Activated CD8-positive, alpha-beta memory T cell treated with anti-CD3 and anti-CD28 coated beads for 48 hours (primary cell): ENCODE data around the gene PARVB.

Experiments
- DNase-seq, 3 experiments: peaks; one replicate each; pipeline ENCODE4 v3.0.0-alpha.2; 2020; ENCODE audit warnings: low read depth in 2 of 3, low spot score in 2 of 3

PARVB gene

DNA sequence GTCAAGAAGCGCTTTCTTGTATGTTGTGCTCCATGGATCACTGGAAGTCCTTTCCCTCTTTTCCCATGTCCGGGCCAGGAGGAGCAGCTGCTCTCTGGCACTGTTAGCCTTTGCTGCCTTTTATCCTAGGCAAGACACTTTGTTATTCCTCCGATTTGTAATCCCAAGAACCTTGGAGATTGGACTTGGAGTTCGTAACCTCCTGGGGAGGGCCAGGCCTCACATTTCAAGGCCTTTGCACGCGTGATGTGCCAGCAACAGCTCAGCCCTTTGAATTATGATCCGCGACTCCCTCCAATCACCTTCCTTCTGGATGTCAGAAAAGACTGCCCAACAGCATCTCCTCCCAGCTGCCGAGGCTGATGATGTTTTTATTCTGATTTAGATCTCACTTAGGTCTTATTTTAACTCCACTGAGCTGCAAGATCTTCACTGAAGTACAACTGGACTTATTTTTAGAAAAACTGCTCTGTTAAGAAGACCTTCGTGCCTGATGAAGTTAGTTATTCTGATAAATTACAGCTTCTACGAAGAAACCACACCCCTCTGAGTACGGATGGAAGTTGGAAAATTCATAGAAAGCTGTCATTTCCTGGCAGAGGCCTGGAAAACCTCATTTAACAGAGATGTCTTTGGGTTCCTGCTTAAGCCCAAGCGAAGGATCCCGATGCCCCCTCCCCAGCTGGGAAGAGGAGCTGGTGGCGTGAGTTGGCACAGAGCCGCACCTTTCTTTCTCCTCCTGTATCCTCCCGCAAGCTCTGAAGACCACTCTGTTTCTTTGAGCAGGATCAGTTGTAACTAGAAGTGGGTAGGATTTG is 62.4 kb downstream of the PARVB start:
- DNase-seq = no peak

DNA sequence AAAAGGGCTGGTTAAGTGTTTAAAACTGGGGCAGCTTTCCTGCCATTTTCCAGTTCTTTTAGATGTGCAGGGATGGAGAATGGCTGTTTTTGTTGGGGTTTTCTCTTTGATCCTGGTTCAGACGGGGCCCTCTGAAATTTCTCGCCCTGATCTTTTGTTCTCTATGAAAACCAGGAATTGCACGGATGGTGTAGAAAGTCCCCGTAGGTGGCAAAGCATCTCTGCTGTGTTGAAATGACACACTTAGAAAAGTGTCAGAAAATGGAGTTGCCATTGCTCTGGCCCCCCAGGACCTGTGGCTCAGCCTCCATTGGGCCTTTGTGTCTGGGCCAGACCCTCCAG is 63.0 kb downstream of the PARVB start:
- DNase-seq = no peak

GRCh38 chr22:44088976-44089570 is 65.0 kb downstream of the PARVB start:
- no peak for DNase-seq

DNA sequence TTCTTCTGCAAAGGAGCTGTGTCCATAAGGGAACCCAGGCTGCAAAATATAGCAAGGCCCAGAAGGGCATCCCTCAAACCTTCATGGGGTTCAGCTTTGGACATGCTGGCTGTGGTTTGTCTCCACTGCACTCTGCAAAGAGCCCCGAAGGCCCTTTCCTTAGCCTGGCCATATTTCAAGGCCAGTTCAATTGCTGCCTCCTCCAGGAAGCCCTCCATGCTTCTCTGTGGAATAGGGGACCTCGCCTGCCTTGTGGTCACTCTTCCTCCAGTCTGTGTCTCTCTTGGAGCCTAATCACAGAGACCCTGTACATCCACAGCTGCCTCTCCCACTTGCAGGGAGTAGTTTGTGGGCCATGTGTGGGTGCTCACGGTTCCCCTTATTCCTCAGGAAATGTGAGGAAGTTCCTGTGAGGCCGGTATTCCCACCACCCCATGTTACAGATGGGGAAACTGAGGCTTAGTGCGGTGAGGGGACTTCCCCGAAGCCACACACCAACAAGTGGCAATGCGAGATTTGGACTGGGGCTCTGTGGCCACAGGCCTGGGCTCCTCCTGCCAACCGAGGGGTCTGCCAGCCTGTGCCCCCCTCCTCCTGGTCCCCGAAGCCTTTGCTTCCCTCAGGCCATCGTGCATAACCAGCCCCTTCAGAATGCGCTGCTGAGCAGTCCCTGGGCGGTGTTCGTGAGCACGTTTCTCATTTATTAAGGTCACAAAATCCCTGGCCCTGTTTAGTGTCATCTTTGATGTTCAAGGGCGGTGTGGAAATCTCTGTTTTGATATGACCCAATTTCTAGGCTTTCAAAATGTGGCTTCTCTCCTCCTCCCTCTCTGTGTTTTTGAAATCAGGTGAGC is 65.8 kb downstream of the PARVB start:
- DNase-seq = no peak

GRCh38 chr22:44090571-44090905 is 66.4 kb downstream of the PARVB start:
- DNase-seq = no peak

- no peak for DNase-seq
Observed at GRCh38 chr22:44091021-44091721, 67.1 kb downstream of the PARVB start.

- no peak for DNase-seq
Observed at GRCh38 chr22:44091751-44092150, 67.6 kb downstream of the PARVB start.

DNA sequence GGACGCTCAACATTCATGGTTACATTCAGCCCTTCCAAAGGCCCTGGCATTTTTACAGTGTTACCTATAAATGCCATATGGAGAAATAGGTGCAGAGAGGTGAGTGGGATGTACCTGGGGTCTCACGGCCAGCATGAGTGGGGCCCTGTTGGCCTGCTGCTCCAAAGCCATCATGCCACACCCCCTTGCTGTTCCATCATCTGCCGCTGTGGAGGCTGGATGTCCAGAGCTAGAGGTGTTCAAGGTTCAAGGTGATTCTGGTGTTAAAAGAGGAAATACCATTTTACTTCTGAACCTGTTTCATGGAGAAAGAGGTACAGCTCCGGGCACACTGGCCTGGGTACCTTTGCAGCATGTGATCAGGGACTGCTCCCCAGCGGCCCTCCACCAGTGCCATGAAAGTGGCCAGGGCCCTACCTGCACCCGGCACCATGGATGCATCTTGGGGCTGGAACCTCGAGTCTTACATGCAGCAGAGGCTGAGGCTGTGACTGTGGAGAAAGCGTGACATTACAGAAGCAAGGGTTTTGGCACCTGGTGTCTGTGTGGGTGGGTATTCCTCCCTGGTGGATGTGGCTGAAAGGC is 68.6 kb downstream of the PARVB start:
- DNase-seq = no peak

DNA sequence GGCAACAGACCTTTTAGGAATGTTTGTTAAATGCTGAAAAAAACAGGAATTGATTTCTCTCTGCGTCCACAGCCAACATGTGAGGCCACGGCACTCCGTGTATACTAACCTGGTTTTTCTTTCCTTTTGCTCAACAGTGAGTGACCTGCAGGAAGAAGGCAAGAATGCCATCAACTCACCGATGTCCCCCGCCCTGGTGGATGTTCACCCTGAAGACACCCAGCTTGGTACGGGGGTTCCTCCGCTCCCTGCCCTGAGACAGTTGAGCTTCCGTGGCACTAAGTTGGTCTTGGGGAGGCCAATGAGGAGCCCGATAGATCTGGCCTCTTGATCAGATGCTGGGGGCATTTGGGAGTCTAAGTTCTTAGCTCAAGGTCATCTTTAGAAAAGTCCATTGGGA is 69.7 kb downstream of the PARVB start:
- DNase-seq = no peak

DNA sequence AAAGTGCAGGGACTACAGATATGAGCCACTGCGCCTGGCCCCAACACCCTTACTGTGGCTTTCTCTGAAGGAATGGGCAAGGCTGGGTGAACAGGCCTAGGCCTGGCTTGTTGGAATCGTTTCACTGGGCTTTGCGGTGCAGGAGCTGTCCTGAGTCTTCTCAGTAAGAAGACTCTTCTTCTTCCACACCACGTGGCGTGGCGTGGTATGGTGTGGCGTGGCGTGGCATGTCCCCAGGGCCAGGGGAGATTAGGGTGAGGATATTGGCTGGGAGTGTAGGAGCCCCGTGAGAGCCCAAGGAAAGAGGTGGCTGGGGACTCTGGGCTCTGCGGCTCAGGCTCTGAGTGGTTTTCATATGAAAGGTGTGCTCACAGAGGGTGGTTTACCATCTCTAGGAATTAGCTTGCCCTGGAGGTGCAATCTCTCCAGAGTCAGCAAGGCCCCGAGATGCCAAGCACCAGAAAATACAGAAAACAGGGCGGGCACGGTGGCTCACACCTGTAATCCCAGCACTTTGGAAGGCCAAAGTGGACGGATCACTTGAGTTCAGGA is 70.7 kb downstream of the PARVB start:
- no peak for DNase-seq

- DNase-seq = no peak
Observed at GRCh38 chr22:44096736-44097135, 72.6 kb downstream of the PARVB start.

GRCh38 chr22:44097263-44098020 is 73.3 kb downstream of the PARVB start:
- no peak for DNase-seq

DNA sequence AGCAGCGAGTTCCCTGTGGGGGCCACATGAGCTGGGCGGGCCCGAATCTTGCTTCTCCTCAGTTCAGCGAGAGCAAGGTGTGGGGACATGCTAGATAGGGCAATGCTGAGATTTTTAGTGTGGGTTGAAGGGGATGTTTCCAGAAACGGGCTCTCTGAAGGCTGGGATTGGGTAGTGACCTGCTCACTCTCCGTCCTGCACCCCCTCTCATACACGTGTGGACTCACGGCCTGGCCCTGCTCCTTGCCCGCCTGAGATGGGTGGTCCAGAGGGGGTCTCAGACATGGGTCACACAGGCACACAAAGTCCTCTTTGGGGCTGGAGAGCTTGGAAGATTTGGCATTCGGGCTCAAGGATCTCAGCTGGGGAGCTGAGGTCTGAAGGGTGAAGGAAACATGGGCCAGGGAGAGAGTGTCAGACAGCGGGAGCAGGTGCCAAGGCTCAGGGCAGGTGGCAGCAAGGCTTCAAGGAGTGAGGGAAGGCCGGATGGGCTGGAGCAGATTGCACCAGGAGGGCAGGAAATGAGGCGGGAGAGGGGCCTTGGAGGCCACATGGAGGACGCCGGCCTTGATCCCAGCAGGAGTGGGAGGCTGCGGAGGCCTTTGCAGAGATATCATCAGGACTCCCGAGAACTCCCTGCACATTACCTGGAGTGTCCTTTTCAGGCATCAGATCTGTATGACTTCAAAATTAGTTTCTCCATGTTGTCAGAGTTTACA is 74.1 kb downstream of the PARVB start:
- no peak for DNase-seq

DNA sequence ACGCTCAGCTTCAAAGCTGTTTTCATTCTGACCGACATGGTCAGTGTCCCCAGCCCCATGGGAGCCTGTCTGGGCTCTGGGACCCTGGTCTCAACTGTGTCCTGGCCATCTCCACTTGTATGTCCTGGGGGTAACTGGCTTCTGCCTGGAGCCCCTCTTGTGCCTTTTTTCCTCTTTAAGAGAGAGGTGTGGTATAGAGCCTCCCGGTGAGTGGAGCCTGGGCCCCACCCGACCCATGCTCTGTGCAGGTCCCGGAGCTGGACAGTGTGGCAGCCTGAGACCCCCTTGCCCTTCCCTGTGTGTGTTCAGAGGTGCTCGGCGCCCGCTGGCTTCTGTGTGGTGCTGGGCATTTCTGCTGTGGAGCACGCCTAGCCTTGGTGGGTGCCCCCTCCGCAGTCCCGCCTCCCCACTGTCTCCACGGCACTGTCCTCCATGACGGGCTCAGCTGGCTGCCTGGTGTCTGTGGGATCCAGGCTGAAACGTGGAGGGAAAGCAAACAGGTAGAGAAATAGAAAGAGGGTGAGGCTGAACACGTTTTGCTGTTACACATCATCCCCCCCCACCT is 74.9 kb downstream of the PARVB start:
- DNase-seq = no peak

DNA sequence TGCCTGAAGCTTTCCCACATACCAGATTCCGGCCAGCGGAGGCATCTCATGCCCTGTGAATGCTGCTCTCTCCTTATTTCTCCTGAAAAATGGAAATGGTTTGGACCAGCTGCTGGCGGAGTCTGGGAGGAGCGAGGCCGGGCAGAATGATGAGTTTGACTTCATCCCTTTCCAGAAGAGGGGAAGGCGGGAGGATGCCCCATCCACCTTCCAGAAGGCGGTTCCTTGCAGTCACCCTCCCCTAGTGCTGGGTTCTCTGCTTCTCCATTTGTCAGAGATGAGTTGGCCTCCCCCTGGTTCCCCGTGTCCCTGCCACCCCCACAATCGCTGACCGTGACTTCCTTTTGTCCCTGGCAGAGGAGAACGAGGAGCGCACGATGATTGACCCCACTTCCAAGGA is 75.6 kb downstream of the PARVB start:
- DNase-seq = no peak

GRCh38 chr22:44100411-44100810 is 76.3 kb downstream of the PARVB start:
- DNase-seq = no peak

DNA sequence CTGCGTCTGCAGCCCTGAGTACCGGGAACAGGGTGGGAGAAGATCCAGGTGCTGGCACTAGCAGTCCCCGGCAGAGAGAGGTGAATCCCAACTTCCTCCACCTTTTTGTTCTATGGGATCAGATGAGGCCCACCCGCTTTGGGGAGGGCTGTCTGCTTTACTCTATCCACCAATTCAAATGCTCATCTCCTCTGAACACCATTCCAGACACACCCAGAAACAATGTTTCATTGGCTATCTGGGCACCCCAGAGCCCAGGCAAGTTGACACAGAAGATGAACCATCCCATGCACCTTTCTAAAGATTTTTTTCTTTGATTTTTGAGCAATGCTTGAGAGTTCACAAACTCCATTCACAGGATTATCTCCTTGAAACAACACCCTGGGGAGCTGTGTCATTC is 78.0 kb downstream of the PARVB start:
- no peak for DNase-seq

DNA sequence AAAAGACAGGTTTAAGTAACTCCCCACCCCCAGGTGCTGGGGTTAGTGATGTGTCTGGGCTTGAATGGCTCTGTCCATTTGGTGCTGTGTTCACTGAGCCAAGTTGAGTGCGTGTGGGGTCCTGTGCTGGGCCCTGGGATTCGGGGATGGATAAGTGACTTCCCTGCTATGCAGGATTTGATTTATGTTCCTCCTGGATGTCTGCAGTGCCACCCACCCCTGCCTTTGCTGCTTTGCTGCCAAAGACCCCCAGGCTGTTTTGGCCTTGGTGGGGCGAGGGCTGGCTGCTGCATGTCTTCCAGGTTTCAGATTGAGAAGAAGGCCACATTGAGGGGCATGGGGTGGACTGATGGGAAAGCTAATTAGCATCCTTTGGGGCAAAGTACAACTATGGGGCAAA is 78.8 kb downstream of the PARVB start:
- no peak for DNase-seq

- no peak for DNase-seq
Observed at GRCh38 chr22:44103735-44104480, 79.8 kb downstream of the PARVB start.
